Measurements from ENCODE around the gene CCDC8. TPM values are rescaled to one million over a fixed set of nuclear protein-coding genes. Genes with fewer than 3 reads are reported as not detected.
"Not testable (repeated sequence)": the region's sequence is repeated elsewhere in the genome, so short reads cannot be mapped to it uniquely, and the experiment has no call there.

The CCDC8 gene
- total RNA-seq, 4 donors from 2014 or later: 4.3 to 10.1 (median 7.6) TPM

GRCh38 chr19:46414899-46415298 is 1.5 kb upstream of the CCDC8 start:
- WGBS, 2 donors (ENCODE audit: low coverage in 1 of 2): 20 to 91% methylated on average over 1 to 13 of the region's 22 CpGs

DNA sequence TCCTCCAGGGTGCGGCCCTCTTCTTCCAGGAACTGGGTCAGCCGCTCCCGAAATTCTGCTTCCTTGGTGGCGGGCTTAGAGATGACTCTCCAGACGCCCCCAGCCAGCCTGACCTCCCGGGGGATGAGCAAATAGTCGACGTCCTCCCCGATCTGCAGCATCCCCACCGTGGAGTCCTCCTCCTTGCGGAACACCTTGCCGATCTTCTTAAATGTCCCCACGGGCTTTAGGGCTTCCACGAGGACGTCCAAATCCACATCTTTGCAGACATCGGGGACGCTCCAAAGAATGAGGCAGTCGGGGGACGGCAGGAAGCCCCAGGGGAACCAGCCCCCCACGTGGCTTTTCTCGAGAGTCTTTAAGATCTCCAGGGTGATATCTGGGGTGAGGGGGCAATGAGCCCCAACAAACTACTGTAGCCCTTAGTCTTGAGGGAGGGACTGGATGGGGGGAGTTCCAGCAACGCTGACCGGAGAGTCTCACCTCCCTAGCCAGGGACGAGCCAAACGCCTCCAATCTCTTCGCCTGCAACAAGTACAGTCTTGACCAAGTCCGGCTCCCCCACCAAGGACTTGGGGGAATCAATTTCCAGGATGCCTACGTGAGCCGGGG is 608 bp downstream of the CCDC8 start:
- Histone ChIP-seq H3K9me3 (no peaks in the 10 kb centered on the region), H3K27me3 (peaks cover 81% of the 10 kb centered on the region), H3K36me3 (no peaks in the 10 kb centered on the region), H3K4me3 (peak overlapping the region; percentile 1 to 57), H3K27ac (peak overlapping the region in 3 of 4 donors; percentile 65 to 78 (median 73)), H3K4me1 (peaks cover 0 to 76% (median 21%) of the 10 kb centered on the region in 3 donors)
- no peak for TF ChIP-seq POLR2A (IDR thresholded peaks at IDR 0.05)
- no peak for TF ChIP-seq EP300 (IDR thresholded peaks at IDR 0.05)
- no peak for TF ChIP-seq POLR2AphosphoS5 (IDR thresholded peaks at IDR 0.05)
- TF ChIP-seq, protein P1, sequence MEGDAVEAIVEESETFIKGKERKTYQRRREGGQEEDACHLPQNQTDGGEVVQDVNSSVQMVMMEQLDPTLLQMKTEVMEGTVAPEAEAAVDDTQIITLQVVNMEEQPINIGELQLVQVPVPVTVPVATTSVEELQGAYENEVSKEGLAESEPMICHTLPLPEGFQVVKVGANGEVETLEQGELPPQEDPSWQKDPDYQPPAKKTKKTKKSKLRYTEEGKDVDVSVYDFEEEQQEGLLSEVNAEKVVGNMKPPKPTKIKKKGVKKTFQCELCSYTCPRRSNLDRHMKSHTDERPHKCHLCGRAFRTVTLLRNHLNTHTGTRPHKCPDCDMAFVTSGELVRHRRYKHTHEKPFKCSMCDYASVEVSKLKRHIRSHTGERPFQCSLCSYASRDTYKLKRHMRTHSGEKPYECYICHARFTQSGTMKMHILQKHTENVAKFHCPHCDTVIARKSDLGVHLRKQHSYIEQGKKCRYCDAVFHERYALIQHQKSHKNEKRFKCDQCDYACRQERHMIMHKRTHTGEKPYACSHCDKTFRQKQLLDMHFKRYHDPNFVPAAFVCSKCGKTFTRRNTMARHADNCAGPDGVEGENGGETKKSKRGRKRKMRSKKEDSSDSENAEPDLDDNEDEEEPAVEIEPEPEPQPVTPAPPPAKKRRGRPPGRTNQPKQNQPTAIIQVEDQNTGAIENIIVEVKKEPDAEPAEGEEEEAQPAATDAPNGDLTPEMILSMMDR (IDR thresholded peaks at IDR 0.05): no peak
- 14% methylated on average over 4 of the region's 29 CpGs; no CpG with 5 or more reads in 1 of the 2 donors for WGBS, 2 donors (ENCODE audit: low coverage in 1 of 2)
- ATAC-seq: no peak

More at GRCh38 chr19:46414899-46415298, 1.5 kb upstream of the CCDC8 start:
- ATAC-seq, H3K9me3 ChIP-seq, H3K36me3 ChIP-seq, H3K4me3 ChIP-seq, H3K27ac ChIP-seq: not testable (repeated sequence)
- H3K27me3 ChIP-seq: peaks cover 64% of the 10 kb centered on the region
- peaks cover 0 to 59% (median 15%) of the 10 kb centered on the region in 3 donors for H3K4me1 ChIP-seq

DNA sequence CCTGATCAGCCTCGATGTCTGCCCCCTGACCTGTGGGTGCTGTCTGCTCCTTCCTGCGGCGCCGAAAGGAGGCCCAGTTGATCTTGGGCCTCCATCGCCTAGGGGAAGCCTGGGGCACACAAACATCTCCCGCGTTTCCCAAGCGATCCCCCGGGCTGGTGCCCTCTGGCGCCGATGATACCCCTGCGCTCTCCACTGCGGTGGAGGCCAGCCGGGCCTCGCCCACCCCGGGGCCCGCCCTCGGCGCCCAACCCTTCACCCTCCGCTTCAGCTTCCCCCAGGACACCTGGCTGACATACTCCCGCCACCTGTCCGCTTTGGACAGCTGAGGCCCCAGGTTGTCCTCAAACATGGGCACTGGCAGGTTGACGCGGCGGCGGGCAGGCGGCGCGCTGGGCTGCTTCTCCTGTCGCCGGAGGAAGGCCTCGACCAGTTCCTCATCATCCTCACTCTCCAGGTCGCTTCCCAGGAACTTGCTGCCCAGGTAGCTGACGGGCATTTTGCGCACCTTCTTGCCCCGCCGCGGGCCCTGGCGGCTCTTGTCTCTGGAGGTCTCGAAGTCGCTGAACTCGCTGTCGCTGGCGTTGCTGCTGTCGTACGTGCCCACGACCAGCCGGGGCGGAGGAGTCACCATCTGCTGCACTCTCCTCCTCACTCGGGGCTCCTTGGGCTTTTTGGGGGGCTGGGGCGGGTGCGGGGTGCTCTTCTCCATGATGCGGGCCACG is 1.3 kb downstream of the CCDC8 start:
- ATAC-seq: no peak
- Histone ChIP-seq H3K4me1 (peaks cover 0 to 76% (median 21%) of the 10 kb centered on the region in 3 donors), H3K36me3 (no peaks in the 10 kb centered on the region), H3K9me3 (no peaks in the 10 kb centered on the region), H3K4me3 (peak overlapping the region; percentile 1 to 57), H3K27ac (peak overlapping the region in 3 of 4 donors; percentile 65 to 78 (median 73)), H3K27me3 (peaks cover 88% of the 10 kb centered on the region)
- TF ChIP-seq, protein P1 (IDR thresholded peaks at IDR 0.05): no peak
- no peak for TF ChIP-seq EP300 (IDR thresholded peaks at IDR 0.05)
- TF ChIP-seq POLR2A (IDR thresholded peaks at IDR 0.05): no peak
- no peak for TF ChIP-seq POLR2AphosphoS5 (IDR thresholded peaks at IDR 0.05)
- no CpG with 5 or more reads among the region's 54 CpGs for WGBS, 2 donors (ENCODE audit: low coverage in 1 of 2)

GRCh38 chr19:46411088-46411924 is 2.1 kb downstream of the CCDC8 start:
- no peak for ATAC-seq
- no peak for TF ChIP-seq POLR2A (IDR thresholded peaks at IDR 0.05)
- TF ChIP-seq, protein P1 (IDR thresholded peaks at IDR 0.05): no peak
- no peak for TF ChIP-seq EP300 (IDR thresholded peaks at IDR 0.05)
- no peak for TF ChIP-seq POLR2AphosphoS5 (IDR thresholded peaks at IDR 0.05)
- Histone ChIP-seq H3K27ac (peak overlapping the region in 3 of 4 donors; percentile 65 to 78 (median 73)), H3K9me3 (no peaks in the 10 kb centered on the region), H3K4me3 (peak overlapping the region in 1 of 2 donors; percentile 57), H3K36me3 (no peaks in the 10 kb centered on the region), H3K27me3 (peaks cover 93% of the 10 kb centered on the region), H3K4me1 (peaks cover 0 to 71% (median 21%) of the 10 kb centered on the region in 3 donors)
- 28 to 55% methylated on average over 7 to 9 of the region's 13 CpGs for WGBS, 2 donors (ENCODE audit: low coverage in 1 of 2)
